ENCODE results near the gene RBM12.

Gene RBM12

DNA sequence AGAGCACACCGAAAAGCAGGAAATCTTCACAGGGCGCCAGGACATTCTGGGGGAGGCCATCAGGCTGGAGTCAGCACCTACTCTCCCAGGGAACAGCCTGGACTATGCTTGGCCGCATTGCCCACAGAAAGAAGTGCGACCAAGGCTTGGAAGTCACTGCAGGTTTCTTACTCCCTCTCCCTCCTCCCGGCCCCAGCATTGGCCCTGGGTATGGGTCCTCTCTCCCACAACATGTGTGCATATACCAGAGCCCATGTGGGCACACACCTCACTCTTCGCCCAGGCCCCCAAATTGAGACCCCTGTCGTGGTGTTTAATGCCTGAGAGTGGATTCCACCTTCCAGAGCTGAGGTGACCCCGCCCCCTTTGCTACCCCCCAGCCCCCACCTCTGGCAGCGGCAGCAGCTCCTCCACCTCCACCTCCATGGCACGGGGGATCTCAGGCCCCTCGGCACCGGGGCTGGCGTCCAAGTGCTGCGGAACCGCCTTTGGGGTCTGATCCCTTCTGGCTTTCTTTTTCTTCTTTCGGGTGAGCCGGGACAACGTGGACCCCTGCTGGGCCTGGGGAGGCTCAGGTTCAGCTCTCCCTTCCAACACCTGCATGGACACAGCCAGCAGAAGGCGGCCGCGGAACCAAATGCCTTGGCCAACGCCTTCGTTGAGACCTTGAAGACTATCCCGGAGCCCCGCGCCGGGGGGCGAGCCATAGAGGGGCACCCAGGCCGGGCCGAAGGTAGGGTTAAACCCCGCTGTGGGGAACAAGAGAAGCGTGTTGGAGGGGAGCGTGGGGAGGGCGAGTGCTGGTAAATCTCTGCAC, 64.3 kb downstream of the RBM12 start:
- no peak for DNase-seq (ENCODE audit: low read depth)

DNA sequence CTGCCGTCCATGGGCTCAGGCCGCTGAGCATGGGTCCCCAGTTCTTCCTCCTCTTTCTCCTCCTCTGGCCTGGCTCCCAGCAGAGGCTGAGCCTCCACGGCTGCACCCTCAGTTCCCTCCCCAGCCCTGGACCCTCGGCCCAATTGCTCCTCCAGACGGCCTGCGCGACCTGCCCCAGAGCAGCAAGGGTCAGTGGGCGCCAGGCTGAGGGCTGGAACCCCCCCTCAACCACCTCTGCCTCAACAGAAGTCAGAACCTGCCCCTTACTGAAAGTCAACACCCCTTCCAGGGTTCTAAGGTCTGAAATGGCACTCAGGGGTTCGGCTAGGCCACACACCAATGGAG, 65.0 kb downstream of the RBM12 start:
- DNase-seq (ENCODE audit: low read depth) = no peak
